Ascending aorta (tissue), 2 donors: ENCODE measurements around the gene ANKRD13A. TPM values are rescaled to one million over a fixed set of nuclear protein-coding genes. Genes with fewer than 3 reads are reported as not detected.
"Not testable (repeated sequence)": the region's sequence is repeated elsewhere in the genome, so short reads cannot be mapped to it uniquely, and the experiment has no call there.

Source experiments
- DNase-seq, 2 donors: peaks; one replicate each; pipeline ENCODE4 v3.0.0-alpha.2; 2019; ENCODE audit warnings: low spot score in 2 of 2
- H3K27ac ChIP-seq, 2 donors: fragments of 200-600 bp; sonication (generic); one replicate each; pipeline ENCODE4 v1.5.1; 2016 to 2017; ENCODE audit warnings: mild to moderate bottlenecking in 1 of 2
- H3K27me3 ChIP-seq: fragments of 200-600 bp; sonication (generic); one replicate; pipeline ENCODE4 v1.5.1; 2017
- H3K36me3 ChIP-seq, 2 donors: fragments of 200-600 bp; sonication (generic); one replicate each; pipeline ENCODE4 v1.5.1; 2016
- H3K4me1 ChIP-seq, 2 donors: fragments of 200-600 bp; sonication (generic); one replicate each; pipeline ENCODE4 v1.5.1; 2016 to 2017; ENCODE audit warnings: mild to moderate bottlenecking in 1 of 2
- H3K4me3 ChIP-seq, 2 donors: fragments of 200-600 bp; sonication (generic); one replicate each; pipeline ENCODE4 v1.5.1; 2016 to 2017; ENCODE audit warnings: mild to moderate bottlenecking in 1 of 2
- H3K9me3 ChIP-seq, 2 donors: fragments of 200-600 bp; sonication (generic); one replicate each; pipeline ENCODE4 v1.5.1; 2016
- intact Hi-C: fragments of 100-400 bp; cut with DNase I; formaldehyde crosslinking; loops from one replicate; pipeline ENCODE4 v1.15.1; 2023
- total RNA-seq: library from RNA; depleted of rRNA; stranded (reverse); fragments of >200 nt; gene quantifications from one replicate; pipeline ENCODE4 v1.1.0, GENCODE V29; 2016
- TF ChIP-seq, protein P1 (sequence below), 3 experiments: fragments of 200-600 bp in 2 of 3; fragments of 450-650 bp in 1 of 3; sonication (generic) in 2 of 3; IDR thresholded peaks; one replicate each; pipeline ENCODE4 v1.5.1; 2016 to 2019; ENCODE audit warnings: antibody characterized with exemption in 3 of 3, mild to moderate bottlenecking in 1 of 3, moderate library complexity in 1 of 3

ANKRD13A gene
- total RNA-seq, 1 donor from 2014 or later: 199 TPM

- H3K36me3 ChIP-seq: peaks cover 5 to 7% of the 10 kb centered on the region in 2 donors
- H3K27me3 ChIP-seq: no peaks in the 10 kb centered on the region
- H3K4me1 ChIP-seq: no peaks in the 10 kb centered on the region
- no peak overlapping the region for H3K27ac ChIP-seq
- H3K4me3 ChIP-seq: no peak overlapping the region
- TF ChIP-seq, protein P1, sequence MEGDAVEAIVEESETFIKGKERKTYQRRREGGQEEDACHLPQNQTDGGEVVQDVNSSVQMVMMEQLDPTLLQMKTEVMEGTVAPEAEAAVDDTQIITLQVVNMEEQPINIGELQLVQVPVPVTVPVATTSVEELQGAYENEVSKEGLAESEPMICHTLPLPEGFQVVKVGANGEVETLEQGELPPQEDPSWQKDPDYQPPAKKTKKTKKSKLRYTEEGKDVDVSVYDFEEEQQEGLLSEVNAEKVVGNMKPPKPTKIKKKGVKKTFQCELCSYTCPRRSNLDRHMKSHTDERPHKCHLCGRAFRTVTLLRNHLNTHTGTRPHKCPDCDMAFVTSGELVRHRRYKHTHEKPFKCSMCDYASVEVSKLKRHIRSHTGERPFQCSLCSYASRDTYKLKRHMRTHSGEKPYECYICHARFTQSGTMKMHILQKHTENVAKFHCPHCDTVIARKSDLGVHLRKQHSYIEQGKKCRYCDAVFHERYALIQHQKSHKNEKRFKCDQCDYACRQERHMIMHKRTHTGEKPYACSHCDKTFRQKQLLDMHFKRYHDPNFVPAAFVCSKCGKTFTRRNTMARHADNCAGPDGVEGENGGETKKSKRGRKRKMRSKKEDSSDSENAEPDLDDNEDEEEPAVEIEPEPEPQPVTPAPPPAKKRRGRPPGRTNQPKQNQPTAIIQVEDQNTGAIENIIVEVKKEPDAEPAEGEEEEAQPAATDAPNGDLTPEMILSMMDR (IDR thresholded peaks at IDR 0.05): no peak
- intact Hi-C loops: no loop called here
- DNase-seq: no peak
- no peaks in the 10 kb centered on the region for H3K9me3 ChIP-seq
These were observed 8.7 kb downstream of the ANKRD13A start for GRCh38 chr12:110007881-110008280.

GRCh38 chr12:110008681-110009398, 9.6 kb downstream of the ANKRD13A start:
- H3K4me1 ChIP-seq, H3K27ac ChIP-seq, DNase-seq, intact Hi-C loops, H3K27me3 ChIP-seq, H3K4me3 ChIP-seq, H3K9me3 ChIP-seq: not testable (repeated sequence)
- peaks cover 12 to 17% of the 10 kb centered on the region in 2 donors for H3K36me3 ChIP-seq

- no peak overlapping the region for H3K4me3 ChIP-seq
- H3K9me3 ChIP-seq: no peaks in the 10 kb centered on the region
- DNase-seq: no peak
- no peaks in the 10 kb centered on the region for H3K27me3 ChIP-seq
- no peaks in the 10 kb centered on the region for H3K4me1 ChIP-seq
- TF ChIP-seq, protein P1 (IDR thresholded peaks at IDR 0.05): no peak
- peaks cover 14 to 33% of the 10 kb centered on the region in 2 donors for H3K36me3 ChIP-seq
- intact Hi-C loops: no loop called here
- no peak overlapping the region for H3K27ac ChIP-seq
These were observed 11.9 kb downstream of the ANKRD13A start for GRCh38 chr12:110010853-110011723.

DNA sequence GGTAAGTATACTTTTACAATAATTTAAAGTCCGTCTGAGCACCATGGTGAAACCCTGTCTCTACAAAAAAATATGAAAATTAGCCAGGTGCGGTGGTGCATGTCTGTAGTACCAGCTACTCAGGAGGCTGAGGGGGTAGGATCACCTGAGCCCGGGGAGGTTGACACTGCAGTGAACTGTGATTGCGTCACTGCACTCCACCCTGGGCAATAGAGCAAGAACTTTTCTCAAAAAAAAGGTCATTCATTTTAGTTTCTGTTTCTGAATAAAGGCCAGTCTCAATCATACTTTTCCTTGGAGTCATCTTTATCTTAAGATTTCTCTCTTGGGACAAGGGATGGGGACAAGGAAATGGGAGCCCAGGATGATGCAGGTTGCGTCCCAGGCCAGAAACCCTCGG, 12.9 kb downstream of the ANKRD13A start:
- peaks cover 23 to 43% of the 10 kb centered on the region in 2 donors for H3K36me3 ChIP-seq
- H3K27ac ChIP-seq: no peak overlapping the region
- no peaks in the 10 kb centered on the region for H3K4me1 ChIP-seq
- intact Hi-C loops: no loop called here
- TF ChIP-seq, protein P1 (IDR thresholded peaks at IDR 0.05): no peak
- no peaks in the 10 kb centered on the region for H3K9me3 ChIP-seq
- no peaks in the 10 kb centered on the region for H3K27me3 ChIP-seq
- no peak overlapping the region for H3K4me3 ChIP-seq
- no peak for DNase-seq

DNA sequence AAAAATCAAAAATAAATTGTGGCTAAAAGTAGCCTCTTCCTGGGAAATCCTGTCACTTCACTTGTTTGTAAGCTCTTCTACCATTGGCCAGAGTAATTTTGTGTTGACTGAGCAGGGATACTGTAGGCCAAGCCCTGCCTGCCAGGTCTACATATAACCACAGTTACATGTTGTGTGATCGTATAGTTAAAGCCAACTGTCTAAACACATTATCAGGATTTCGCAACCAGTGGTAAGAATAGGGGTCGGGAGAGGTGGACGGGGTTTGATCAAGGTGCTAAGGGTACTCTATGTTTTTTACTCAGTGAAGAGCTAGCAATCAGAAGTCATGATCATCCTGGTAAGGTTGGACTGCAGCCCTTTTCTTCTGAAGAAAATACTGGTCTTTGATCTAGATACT, 13.4 kb downstream of the ANKRD13A start:
- Histone ChIP-seq H3K27ac (no peak overlapping the region), H3K36me3 (peaks cover 23 to 47% of the 10 kb centered on the region in 2 donors), H3K27me3 (no peaks in the 10 kb centered on the region), H3K9me3 (no peaks in the 10 kb centered on the region), H3K4me3 (no peak overlapping the region), H3K4me1 (no peaks in the 10 kb centered on the region)
- DNase-seq: no peak
- TF ChIP-seq, protein P1 (IDR thresholded peaks at IDR 0.05): no peak
- intact Hi-C loops: no loop called here

DNA sequence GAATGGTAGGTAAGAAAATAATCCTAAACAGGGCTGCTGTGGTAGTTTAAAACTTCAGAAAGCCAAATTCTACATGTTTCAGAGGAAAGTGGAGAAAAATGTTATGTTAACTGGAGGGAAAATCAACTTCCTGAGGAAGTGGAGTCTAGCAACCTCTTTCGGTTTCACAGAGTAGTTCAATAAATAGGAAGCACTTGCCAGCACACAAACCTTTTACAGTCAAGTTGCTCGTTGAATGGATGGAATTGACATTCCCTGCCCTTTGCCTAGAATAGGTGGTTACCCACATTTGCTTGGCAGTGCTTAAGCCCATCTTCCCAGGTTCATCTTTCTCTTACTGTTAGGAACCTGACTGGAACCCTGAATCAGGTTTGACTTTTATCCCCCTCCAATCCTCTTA, 15.9 kb downstream of the ANKRD13A start:
- Histone ChIP-seq H3K27ac (no peak overlapping the region), H3K4me3 (no peak overlapping the region), H3K36me3 (peaks cover 43 to 72% of the 10 kb centered on the region in 2 donors), H3K9me3 (no peaks in the 10 kb centered on the region), H3K27me3 (no peaks in the 10 kb centered on the region), H3K4me1 (no peaks in the 10 kb centered on the region)
- TF ChIP-seq, protein P1 (IDR thresholded peaks at IDR 0.05): no peak
- no peak for DNase-seq
- intact Hi-C loops: no loop called here
